ENCODE measurements around the gene SDK1. TPM values are rescaled to one million over a fixed set of nuclear protein-coding genes. Genes with fewer than 3 reads are reported as not detected.

SDK1 gene
- total and polyA plus RNA-seq, 2 experiments from 2014 or later: 4.1 to 16.5 TPM

GRCh38 chr7:4073052-4073451 lies 772.0 kb downstream of the SDK1 start:
- Histone ChIP-seq H3K36me3 (no peaks in the 10 kb centered on the region), H3K9me3 (ENCODE audit: low read depth) (no peaks in the 10 kb centered on the region), H3K4me1 (ENCODE audit: low read depth) (peaks cover 10% of the 10 kb centered on the region), H3K27ac (no peak overlapping the region), H3K27me3 (no peaks in the 10 kb centered on the region), H3K4me3 (no peak overlapping the region)
- TF ChIP-seq CTCF (IDR thresholded peaks at IDR 0.05; ENCODE audit: low read depth, low read length): no peak
- DNase-seq (ENCODE audit: low read depth in 1 of 2, low spot score in 1 of 2): no peak

GRCh38 chr7:4073750-4074149 lies 772.7 kb downstream of the SDK1 start:
- no peak for DNase-seq (ENCODE audit: low read depth in 1 of 2, low spot score in 1 of 2)
- Histone ChIP-seq H3K36me3 (no peaks in the 10 kb centered on the region), H3K9me3 (ENCODE audit: low read depth) (no peaks in the 10 kb centered on the region), H3K4me1 (ENCODE audit: low read depth) (peaks cover 9% of the 10 kb centered on the region), H3K27ac (no peak overlapping the region), H3K4me3 (no peak overlapping the region), H3K27me3 (no peaks in the 10 kb centered on the region)
- no peak for TF ChIP-seq CTCF (IDR thresholded peaks at IDR 0.05; ENCODE audit: low read depth, low read length)

GRCh38 chr7:4074407-4074806 lies 773.4 kb downstream of the SDK1 start:
- no peak overlapping the region for H3K27ac ChIP-seq
- H3K9me3 ChIP-seq (ENCODE audit: low read depth): no peaks in the 10 kb centered on the region
- no peaks in the 10 kb centered on the region for H3K36me3 ChIP-seq
- DNase-seq (ENCODE audit: low read depth in 1 of 2, low spot score in 1 of 2): no peak
- peaks cover 2% of the 10 kb centered on the region for H3K4me1 ChIP-seq (ENCODE audit: low read depth)
- TF ChIP-seq CTCF (IDR thresholded peaks at IDR 0.05; ENCODE audit: low read depth, low read length): no peak
- H3K27me3 ChIP-seq: no peaks in the 10 kb centered on the region
- H3K4me3 ChIP-seq: no peak overlapping the region

- H3K4me3 ChIP-seq: no peak overlapping the region
- TF ChIP-seq CTCF (IDR thresholded peaks at IDR 0.05; ENCODE audit: low read depth, low read length): no peak
- DNase-seq (ENCODE audit: low read depth in 1 of 2, low spot score in 1 of 2): no peak
Measured at GRCh38 chr7:4074994-4075393, 773.9 kb downstream of the SDK1 start.

GRCh38 chr7:4076701-4077294 lies 775.7 kb downstream of the SDK1 start:
- H3K36me3 ChIP-seq: no peaks in the 10 kb centered on the region
- no peak for DNase-seq (ENCODE audit: low read depth in 1 of 2, low spot score in 1 of 2)
- H3K4me1 ChIP-seq (ENCODE audit: low read depth): no peaks in the 10 kb centered on the region
- H3K27ac ChIP-seq: no peak overlapping the region
- no peak overlapping the region for H3K4me3 ChIP-seq
- H3K9me3 ChIP-seq (ENCODE audit: low read depth): no peaks in the 10 kb centered on the region
- H3K27me3 ChIP-seq: no peaks in the 10 kb centered on the region
- no peak for TF ChIP-seq CTCF (IDR thresholded peaks at IDR 0.05; ENCODE audit: low read depth, low read length)

More at GRCh38 chr7:4074994-4075393, 773.9 kb downstream of the SDK1 start:
- H3K4me1 ChIP-seq (ENCODE audit: low read depth): no peaks in the 10 kb centered on the region
- H3K9me3 ChIP-seq (ENCODE audit: low read depth): no peaks in the 10 kb centered on the region
- no peaks in the 10 kb centered on the region for H3K27me3 ChIP-seq
- H3K27ac ChIP-seq: no peak overlapping the region
- no peaks in the 10 kb centered on the region for H3K36me3 ChIP-seq
